GM12801 (cell line): Measurements from ENCODE around the gene ACVRL1.

ENCODE experiments used
- CTCF ChIP-seq: IDR thresholded peaks from one replicate; pipeline ENCODE4 v1.5.1; 2011; ENCODE audit warnings: control low read depth; ENCODE audit not compliant: insufficient read length; ENCODE audit errors: extremely low read depth

Gene ACVRL1

GRCh38 chr12:51896236-51896635, 11.1 kb upstream of the ACVRL1 start:
- no peak for TF ChIP-seq CTCF

- no peak for TF ChIP-seq CTCF
These were observed 10.1 kb upstream of the ACVRL1 start for GRCh38 chr12:51897181-51897580.

- TF ChIP-seq CTCF, result no peak
These were observed 8.8 kb upstream of the ACVRL1 start for GRCh38 chr12:51898506-51898905.

GRCh38 chr12:51898937-51899336, 8.4 kb upstream of the ACVRL1 start:
- no peak for TF ChIP-seq CTCF

DNA sequence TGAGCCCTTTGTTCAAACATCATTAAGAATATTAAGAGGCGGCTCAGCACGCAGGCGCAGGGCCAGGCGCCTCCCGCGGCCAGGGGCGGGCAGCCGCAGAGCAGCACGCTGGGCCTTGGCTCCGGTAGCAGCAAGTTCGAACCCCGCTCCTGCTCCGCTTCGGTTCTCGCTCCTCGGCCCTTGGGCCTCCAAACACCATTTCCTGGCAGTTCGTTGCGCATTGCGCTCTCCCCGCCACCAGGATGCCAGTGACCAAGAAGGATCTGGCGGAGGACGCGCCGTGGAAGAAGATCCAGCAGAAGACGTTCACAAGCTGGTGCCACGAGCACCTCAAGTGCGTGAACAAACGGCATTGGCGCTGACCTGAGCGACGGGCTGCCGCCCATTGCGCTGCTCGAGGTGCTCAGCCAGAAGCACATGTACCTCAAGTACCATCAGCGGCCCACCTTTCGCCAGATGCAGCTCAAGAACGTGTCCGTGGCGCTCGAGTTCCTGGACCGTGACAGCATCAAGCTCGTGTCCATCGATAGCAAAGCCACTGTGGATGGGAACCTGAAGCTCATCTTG, 6.9 kb upstream of the ACVRL1 start:
- TF ChIP-seq CTCF, result no peak

- TF ChIP-seq CTCF, result no peak
These were observed 6.0 kb upstream of the ACVRL1 start for GRCh38 chr12:51901121-51901817.

DNA sequence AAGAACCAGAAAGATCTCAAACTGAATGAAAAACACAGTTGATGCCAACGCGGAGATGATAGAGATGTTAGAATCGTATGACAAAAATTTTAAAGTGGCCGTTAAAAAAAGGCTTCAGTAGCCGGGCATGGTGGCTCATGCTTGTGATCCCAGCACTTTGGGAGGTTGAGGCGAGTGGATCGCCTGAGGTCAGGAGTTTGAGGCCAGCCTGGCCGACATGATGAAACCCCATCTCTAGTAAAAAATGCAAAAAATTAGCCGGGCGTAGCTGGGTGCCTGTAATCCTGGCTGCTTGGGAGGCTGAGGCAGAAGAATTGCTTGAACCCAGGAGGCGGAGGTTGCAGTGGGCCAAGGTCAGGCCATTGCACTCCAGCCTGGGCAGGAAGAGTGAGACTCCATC, 5.4 kb upstream of the ACVRL1 start:
- no peak for TF ChIP-seq CTCF
